ENCODE measurements around the gene KRTAP5-1. TPM values are rescaled to one million over a fixed set of nuclear protein-coding genes. Genes with fewer than 3 reads are reported as not detected.
"Not testable (repeated sequence)": the region's sequence is repeated elsewhere in the genome, so short reads cannot be mapped to it uniquely, and the experiment has no call there.

Gene KRTAP5-1
- total RNA-seq (2014; rRNA removed; shearing (Covaris generic)): not detected in 2 replicates

GRCh38 chr11:1584661-1585370 lies at the start of gene KRTAP5-1:
Gene KRTAP5-1, minus strand, starts transcription at chr11:1585283. Its CDS starts 34 bp downstream, at chr11:1585249.
- DNase-seq (ENCODE audit: low read depth): not testable (repeated sequence)

GRCh38 chr11:1633864-1634263 lies 48.8 kb upstream of the KRTAP5-1 start:
- DNase-seq (ENCODE audit: low read depth): no peak

- no peak for DNase-seq (ENCODE audit: low read depth)
These were observed 47.1 kb upstream of the KRTAP5-1 start for GRCh38 chr11:1632053-1632714.

- no peak for DNase-seq (ENCODE audit: low read depth)
These were observed 46.0 kb upstream of the KRTAP5-1 start for GRCh38 chr11:1631066-1631568.

GRCh38 chr11:1630271-1630670 lies 45.2 kb upstream of the KRTAP5-1 start:
- no peak for DNase-seq (ENCODE audit: low read depth)

- DNase-seq (ENCODE audit: low read depth): no peak
These were observed 44.5 kb upstream of the KRTAP5-1 start, which contains the start of gene KRTAP5-5 for GRCh38 chr11:1629326-1630185. Gene KRTAP5-5, plus strand, starts transcription at chr11:1629775. Its CDS starts 66 bp downstream, at chr11:1629841.

GRCh38 chr11:1628506-1629325 lies 43.6 kb upstream of the KRTAP5-1 start:
- DNase-seq (ENCODE audit: low read depth): peak; percentile 20

- no peak for DNase-seq (ENCODE audit: low read depth)
These were observed 40.5 kb upstream of the KRTAP5-1 start for GRCh38 chr11:1625541-1625940.

- DNase-seq (ENCODE audit: low read depth): no peak
These were observed 39.5 kb upstream of the KRTAP5-1 start for GRCh38 chr11:1624621-1625020.

GRCh38 chr11:1623716-1624115 lies 38.6 kb upstream of the KRTAP5-1 start:
- no peak for DNase-seq (ENCODE audit: low read depth)

- DNase-seq (ENCODE audit: low read depth): no peak
These were observed 37.0 kb upstream of the KRTAP5-1 start, which contains the start of gene KRTAP5-4 for GRCh38 chr11:1622086-1622485. Gene KRTAP5-4, minus strand, starts transcription at chr11:1622138. Its CDS starts 45 bp downstream, at chr11:1622093.

GRCh38 chr11:1619449-1619848 lies 34.4 kb upstream of the KRTAP5-1 start:
- DNase-seq (ENCODE audit: low read depth): peak; percentile 49

- DNase-seq (ENCODE audit: low read depth): no peak
These were observed 33.1 kb upstream of the KRTAP5-1 start for GRCh38 chr11:1618231-1618630.

GRCh38 chr11:1608363-1608762 lies 23.3 kb upstream of the KRTAP5-1 start, which contains the start of gene KRTAP5-3:
Gene KRTAP5-3, minus strand, starts transcription at chr11:1608463. Its CDS starts 78 bp downstream, at chr11:1608385.
- no peak for DNase-seq (ENCODE audit: low read depth)

- DNase-seq (ENCODE audit: low read depth): not testable (repeated sequence)
These were observed 22.8 kb upstream of the KRTAP5-1 start for GRCh38 chr11:1607901-1608300.

- not testable (repeated sequence) for DNase-seq (ENCODE audit: low read depth)
These were observed 22.2 kb upstream of the KRTAP5-1 start for GRCh38 chr11:1607156-1607845.

- DNase-seq (ENCODE audit: low read depth): not testable (repeated sequence)
These were observed 20.8 kb upstream of the KRTAP5-1 start for GRCh38 chr11:1605923-1606322.

GRCh38 chr11:1604711-1605110 lies 19.6 kb upstream of the KRTAP5-1 start:
- DNase-seq (ENCODE audit: low read depth): no peak

- DNase-seq (ENCODE audit: low read depth): no peak
These were observed 19.1 kb upstream of the KRTAP5-1 start for GRCh38 chr11:1604181-1604580.

- DNase-seq (ENCODE audit: low read depth): no peak
These were observed 18.5 kb upstream of the KRTAP5-1 start for GRCh38 chr11:1603629-1604028.
